PFSK-1 (cell line): ENCODE data around the gene ESRRA.

ENCODE experiments used
- FOXP2 ChIP-seq: optimal IDR thresholded peaks from 2 replicates; pipeline ENCODE3; 2011; ENCODE audit warnings: borderline replicate concordance, control low read depth, inconsistent platforms; ENCODE audit not compliant: insufficient read depth; ENCODE audit errors: extremely low read length, extremely low read depth
- POLR2AphosphoS5 ChIP-seq: IDR thresholded peaks from 2 replicates; pipeline ENCODE4 v1.6.1; 2012; ENCODE audit warnings: low read depth, mild to moderate bottlenecking, control low read depth, low read length, moderate library complexity
- REST ChIP-seq, 2 experiments: IDR thresholded peaks; 2 replicates each; pipeline versions ENCODE4 v1.6.1 to v1.8.0; 2011 to 2012; ENCODE audit warnings: low read depth in 2 of 2, low read length in 2 of 2, control low read depth in 1 of 2, inconsistent platforms in 1 of 2, mild to moderate bottlenecking in 1 of 2, moderate library complexity in 1 of 2; ENCODE audit not compliant: insufficient read depth in 1 of 2
- SIN3A ChIP-seq: IDR thresholded peaks from 2 replicates; pipeline ENCODE4 v1.6.1; 2012; ENCODE audit warnings: mild to moderate bottlenecking, low read length, moderate library complexity, borderline replicate concordance; ENCODE audit not compliant: insufficient read depth
- TAF1 ChIP-seq: IDR thresholded peaks from 2 replicates; pipeline ENCODE4 v1.6.1; 2012; ENCODE audit warnings: low read length, control low read depth, borderline replicate concordance; ENCODE audit not compliant: insufficient read depth

GRCh38 chr11:64353715-64354506 lies 48.6 kb downstream of the ESRRA start:
- TF ChIP-seq POLR2AphosphoS5 (no peak), TAF1 (no peak), SIN3A (no peak), REST (IDR thresholded peaks at IDR 0.05; ENCODE audit: insufficient read depth in 1 of 2, low read depth in 2 of 2, low read length in 2 of 2) (no peak), FOXP2 (no peak)
